Measurements from ENCODE around the gene OR5T1.

OR5T1 gene

DNA sequence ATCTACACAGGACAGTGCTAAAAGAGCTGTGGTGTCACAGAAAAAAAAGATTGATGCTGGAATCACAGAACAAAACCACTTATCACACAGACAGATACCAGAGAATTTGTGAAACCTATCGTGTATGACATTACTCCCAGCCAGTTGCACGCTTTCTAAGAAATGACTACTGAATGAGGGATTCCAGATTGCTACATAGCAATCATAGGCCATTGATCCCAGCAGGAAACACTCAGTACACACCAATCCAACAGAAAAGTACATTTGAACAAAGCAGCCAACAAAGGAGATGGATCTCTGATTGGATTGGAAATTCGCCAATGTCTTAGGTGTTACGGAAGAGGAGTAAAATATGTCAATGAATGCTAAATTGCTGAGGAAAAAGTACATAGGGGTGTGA is 22.9 kb downstream of the OR5T1 start (continued):
- no peak for TF ChIP-seq PRDM4 (tag by site-specific recombination; IDR thresholded peaks at IDR 0.05)
- TF ChIP-seq ZNF645 (tag by site-specific recombination; IDR thresholded peaks at IDR 0.05): no peak
- no peak for TF ChIP-seq ZNF140 (tag by site-specific recombination; IDR thresholded peaks at IDR 0.05)
- TF ChIP-seq ZNF555 (tag by site-specific recombination; conservative IDR thresholded peaks at IDR 0.05): no peak
- no peak for TF ChIP-seq ZNF639 (tag by site-specific recombination; IDR thresholded peaks at IDR 0.05)
- TF ChIP-seq ZNF335 (tag by site-specific recombination; conservative IDR thresholded peaks at IDR 0.05): no peak

GRCh38 chr11:56307836-56308235 is 33.9 kb downstream of the OR5T1 start:
- ChIA-PET CTCF (no interaction called here), POLR2A (no interaction called here)
- H3K27ac ChIP-seq (ENCODE audit: extremely low read depth, low read depth, low read length): no peak overlapping the region
- H3K9me3 ChIP-seq (ENCODE audit: control insufficient read depth, insufficient read depth, low read depth, low read length): no peaks in the 10 kb centered on the region
- TF ChIP-seq, protein P1, sequence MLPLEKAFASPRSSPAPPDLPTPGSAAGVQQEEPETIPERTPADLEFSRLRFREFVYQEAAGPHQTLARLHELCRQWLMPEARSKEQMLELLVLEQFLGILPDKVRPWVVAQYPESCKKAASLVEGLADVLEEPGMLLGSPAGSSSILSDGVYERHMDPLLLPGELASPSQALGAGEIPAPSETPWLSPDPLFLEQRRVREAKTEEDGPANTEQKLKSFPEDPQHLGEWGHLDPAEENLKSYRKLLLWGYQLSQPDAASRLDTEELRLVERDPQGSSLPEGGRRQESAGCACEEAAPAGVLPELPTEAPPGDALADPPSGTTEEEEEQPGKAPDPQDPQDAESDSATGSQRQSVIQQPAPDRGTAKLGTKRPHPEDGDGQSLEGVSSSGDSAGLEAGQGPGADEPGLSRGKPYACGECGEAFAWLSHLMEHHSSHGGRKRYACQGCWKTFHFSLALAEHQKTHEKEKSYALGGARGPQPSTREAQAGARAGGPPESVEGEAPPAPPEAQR (tag by site-specific recombination; IDR thresholded peaks at IDR 0.05): no peak
- no peak for TF ChIP-seq YY2 (tag by site-specific recombination; IDR thresholded peaks at IDR 0.05)
- H3K36me3 ChIP-seq (ENCODE audit: control insufficient read depth in 2 of 2, insufficient read depth in 1 of 2, low read length in 2 of 2): no peaks in the 10 kb centered on the region
- H3K4me3 ChIP-seq (ENCODE audit: low read depth, low read length): no peak overlapping the region
- no peaks in the 10 kb centered on the region for H3K4me1 ChIP-seq (ENCODE audit: control insufficient read depth, insufficient read depth, low read length)

DNA sequence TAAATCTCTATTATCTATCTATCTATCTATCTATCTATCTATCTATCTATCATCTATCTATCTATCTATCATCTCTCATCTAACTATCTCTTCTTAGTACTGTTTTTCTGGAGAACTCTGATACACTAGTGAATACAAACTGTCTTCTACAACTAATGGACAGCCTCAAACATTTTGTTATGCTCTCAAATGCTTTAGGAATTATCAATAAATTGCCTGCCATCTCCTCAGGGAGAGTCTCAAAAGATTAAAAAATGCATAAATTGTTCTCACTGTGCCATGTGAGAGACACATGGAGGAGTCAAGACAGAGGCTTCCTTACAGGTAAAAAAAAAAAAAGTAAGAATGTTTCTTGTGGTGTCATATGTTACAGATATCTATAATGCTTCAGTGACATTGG is 40.9 kb downstream of the OR5T1 start, which contains the start of gene OR8K3:
OR8K3 (plus strand) TSS at position 301 of the 400 bp plus-strand sequence. CDS start 3,163 bp downstream, outside the sequence.
- Histone ChIP-seq H3K9me3 (ENCODE audit: control insufficient read depth, insufficient read depth, low read depth, low read length) (no peaks in the 10 kb centered on the region), H3K27ac (ENCODE audit: extremely low read depth, low read depth, low read length) (no peak within 1 kb of the TSS), H3K4me1 (ENCODE audit: control insufficient read depth, insufficient read depth, low read length) (no peaks in the 10 kb centered on the region), H3K36me3 (ENCODE audit: control insufficient read depth in 2 of 2, insufficient read depth in 1 of 2, low read length in 2 of 2) (no peaks in the 10 kb centered on the region), H3K4me3 (ENCODE audit: low read depth, low read length) (no peak within 1 kb of the TSS)
- CTCF ChIA-PET: no interaction called here
- POLR2A ChIA-PET: no interaction called here
- TF ChIP-seq SCRT1 (tag by site-specific recombination; IDR thresholded peaks at IDR 0.05; ENCODE audit: borderline replicate concordance): no peak
- TF ChIP-seq KLF9 (tag by site-specific recombination; IDR thresholded peaks at IDR 0.05; ENCODE audit: low read depth): no peak
- no peak for TF ChIP-seq ZNF146 (tag by site-specific recombination; IDR thresholded peaks at IDR 0.05)
- no peak for TF ChIP-seq SALL2 (tag by site-specific recombination; IDR thresholded peaks at IDR 0.05; ENCODE audit: borderline replicate concordance)
- TF ChIP-seq, protein P1 (tag by site-specific recombination; IDR thresholded peaks at IDR 0.05): no peak
- TF ChIP-seq ZNF600 (tag by site-specific recombination; IDR thresholded peaks at IDR 0.05): no peak
- TF ChIP-seq, protein P2, sequence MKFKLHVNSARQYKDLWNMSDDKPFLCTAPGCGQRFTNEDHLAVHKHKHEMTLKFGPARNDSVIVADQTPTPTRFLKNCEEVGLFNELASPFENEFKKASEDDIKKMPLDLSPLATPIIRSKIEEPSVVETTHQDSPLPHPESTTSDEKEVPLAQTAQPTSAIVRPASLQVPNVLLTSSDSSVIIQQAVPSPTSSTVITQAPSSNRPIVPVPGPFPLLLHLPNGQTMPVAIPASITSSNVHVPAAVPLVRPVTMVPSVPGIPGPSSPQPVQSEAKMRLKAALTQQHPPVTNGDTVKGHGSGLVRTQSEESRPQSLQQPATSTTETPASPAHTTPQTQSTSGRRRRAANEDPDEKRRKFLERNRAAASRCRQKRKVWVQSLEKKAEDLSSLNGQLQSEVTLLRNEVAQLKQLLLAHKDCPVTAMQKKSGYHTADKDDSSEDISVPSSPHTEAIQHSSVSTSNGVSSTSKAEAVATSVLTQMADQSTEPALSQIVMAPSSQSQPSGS (tag by site-specific recombination; IDR thresholded peaks at IDR 0.05; ENCODE audit: low read depth): no peak
- no peak for TF ChIP-seq EGR2 (tag by site-specific recombination; IDR thresholded peaks at IDR 0.05; ENCODE audit: low read depth)
- TF ChIP-seq ZBTB1 (tag by site-specific recombination; IDR thresholded peaks at IDR 0.05): no peak
- no peak for TF ChIP-seq ZEB2 (tag by site-specific recombination; IDR thresholded peaks at IDR 0.05)
- no peak for TF ChIP-seq ZNF350 (tag by site-specific recombination; IDR thresholded peaks at IDR 0.05)
- TF ChIP-seq ZNF510 (tag by site-specific recombination; IDR thresholded peaks at IDR 0.05; ENCODE audit: insufficient replicate concordance): no peak
- TF ChIP-seq TRIM28 (IDR thresholded peaks at IDR 0.05; ENCODE audit: borderline replicate concordance, low read length): no peak
- TF ChIP-seq, protein P3, sequence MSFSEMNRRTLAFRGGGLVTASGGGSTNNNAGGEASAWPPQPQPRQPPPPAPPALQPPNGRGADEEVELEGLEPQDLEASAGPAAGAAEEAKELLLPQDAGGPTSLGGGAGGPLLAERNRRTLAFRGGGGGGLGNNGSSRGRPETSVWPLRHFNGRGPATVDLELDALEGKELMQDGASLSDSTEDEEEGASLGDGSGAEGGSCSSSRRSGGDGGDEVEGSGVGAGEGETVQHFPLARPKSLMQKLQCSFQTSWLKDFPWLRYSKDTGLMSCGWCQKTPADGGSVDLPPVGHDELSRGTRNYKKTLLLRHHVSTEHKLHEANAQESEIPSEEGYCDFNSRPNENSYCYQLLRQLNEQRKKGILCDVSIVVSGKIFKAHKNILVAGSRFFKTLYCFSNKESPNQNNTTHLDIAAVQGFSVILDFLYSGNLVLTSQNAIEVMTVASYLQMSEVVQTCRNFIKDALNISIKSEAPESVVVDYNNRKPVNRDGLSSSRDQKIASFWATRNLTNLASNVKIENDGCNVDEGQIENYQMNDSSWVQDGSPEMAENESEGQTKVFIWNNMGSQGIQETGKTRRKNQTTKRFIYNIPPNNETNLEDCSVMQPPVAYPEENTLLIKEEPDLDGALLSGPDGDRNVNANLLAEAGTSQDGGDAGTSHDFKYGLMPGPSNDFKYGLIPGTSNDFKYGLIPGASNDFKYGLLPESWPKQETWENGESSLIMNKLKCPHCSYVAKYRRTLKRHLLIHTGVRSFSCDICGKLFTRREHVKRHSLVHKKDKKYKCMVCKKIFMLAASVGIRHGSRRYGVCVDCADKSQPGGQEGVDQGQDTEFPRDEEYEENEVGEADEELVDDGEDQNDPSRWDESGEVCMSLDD (tag by site-specific recombination; IDR thresholded peaks at IDR 0.05): no peak
